Subcutaneous adipose tissue (tissue), 4 donors: ENCODE results near the gene TNNT3. TPM values are rescaled to one million over a fixed set of nuclear protein-coding genes. Genes with fewer than 3 reads are reported as not detected.

Experiments
- total RNA-seq, 4 donors: library from RNA; depleted of rRNA; stranded (reverse); fragments of >200 nt; gene quantifications; one replicate each; pipeline ENCODE4 v1.1.0, GENCODE V29; 2016
- TF ChIP-seq, protein P1 (sequence below): fragments of 450-650 bp; IDR thresholded peaks from one replicate; pipeline ENCODE4 v1.5.1; 2016; ENCODE audit warnings: low read depth, mild to moderate bottlenecking, control low read depth, antibody characterized with exemption, moderate library complexity

TNNT3 gene
- total RNA-seq, 4 donors from 2014 or later = 7.7 to 29.0 (median 10.2) TPM

DNA sequence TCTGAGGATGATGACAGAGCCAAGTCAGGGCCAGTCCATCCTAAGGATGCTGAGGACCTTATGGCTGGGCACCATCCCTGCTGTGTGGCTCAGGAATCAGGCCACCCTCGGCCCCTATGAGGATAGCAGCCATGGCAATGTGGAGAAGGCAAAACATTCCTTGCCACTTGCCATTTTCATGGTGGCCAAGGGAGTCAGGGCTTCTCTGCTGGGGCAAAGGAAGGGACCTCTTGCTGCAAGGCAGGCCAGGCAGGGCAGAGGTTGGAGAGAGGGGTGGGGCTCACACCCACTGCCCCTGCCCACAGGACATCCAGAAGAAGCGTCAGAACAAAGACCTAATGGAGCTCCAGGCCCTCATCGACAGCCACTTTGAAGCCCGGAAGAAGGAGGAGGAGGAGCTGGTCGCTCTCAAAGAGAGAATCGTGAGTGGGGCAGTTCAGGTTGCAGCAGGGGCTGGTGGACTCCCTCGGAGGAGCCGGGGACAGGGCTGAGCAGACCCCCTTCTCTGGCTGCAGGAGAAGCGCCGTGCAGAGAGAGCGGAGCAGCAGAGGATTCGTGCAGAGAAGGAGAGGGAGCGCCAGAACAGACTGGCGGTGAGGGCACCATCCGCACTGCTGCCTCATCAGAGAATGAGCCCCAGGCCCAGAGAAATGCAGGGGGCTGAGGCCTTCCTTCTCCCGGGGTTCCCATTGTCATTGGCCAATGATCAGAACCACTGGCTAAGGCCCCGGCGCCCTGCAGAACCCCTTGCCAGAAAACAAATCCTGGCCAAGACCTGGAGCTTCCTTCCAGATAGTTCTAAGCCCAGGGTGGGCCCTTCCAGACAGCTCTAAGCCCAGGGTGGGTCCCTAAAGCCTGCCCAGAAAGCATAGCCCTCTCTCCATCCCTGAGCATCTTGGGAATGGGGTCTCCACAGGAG lies 14.2 kb downstream of the TNNT3 start:
- TF ChIP-seq, protein P1, sequence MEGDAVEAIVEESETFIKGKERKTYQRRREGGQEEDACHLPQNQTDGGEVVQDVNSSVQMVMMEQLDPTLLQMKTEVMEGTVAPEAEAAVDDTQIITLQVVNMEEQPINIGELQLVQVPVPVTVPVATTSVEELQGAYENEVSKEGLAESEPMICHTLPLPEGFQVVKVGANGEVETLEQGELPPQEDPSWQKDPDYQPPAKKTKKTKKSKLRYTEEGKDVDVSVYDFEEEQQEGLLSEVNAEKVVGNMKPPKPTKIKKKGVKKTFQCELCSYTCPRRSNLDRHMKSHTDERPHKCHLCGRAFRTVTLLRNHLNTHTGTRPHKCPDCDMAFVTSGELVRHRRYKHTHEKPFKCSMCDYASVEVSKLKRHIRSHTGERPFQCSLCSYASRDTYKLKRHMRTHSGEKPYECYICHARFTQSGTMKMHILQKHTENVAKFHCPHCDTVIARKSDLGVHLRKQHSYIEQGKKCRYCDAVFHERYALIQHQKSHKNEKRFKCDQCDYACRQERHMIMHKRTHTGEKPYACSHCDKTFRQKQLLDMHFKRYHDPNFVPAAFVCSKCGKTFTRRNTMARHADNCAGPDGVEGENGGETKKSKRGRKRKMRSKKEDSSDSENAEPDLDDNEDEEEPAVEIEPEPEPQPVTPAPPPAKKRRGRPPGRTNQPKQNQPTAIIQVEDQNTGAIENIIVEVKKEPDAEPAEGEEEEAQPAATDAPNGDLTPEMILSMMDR = no peak

DNA sequence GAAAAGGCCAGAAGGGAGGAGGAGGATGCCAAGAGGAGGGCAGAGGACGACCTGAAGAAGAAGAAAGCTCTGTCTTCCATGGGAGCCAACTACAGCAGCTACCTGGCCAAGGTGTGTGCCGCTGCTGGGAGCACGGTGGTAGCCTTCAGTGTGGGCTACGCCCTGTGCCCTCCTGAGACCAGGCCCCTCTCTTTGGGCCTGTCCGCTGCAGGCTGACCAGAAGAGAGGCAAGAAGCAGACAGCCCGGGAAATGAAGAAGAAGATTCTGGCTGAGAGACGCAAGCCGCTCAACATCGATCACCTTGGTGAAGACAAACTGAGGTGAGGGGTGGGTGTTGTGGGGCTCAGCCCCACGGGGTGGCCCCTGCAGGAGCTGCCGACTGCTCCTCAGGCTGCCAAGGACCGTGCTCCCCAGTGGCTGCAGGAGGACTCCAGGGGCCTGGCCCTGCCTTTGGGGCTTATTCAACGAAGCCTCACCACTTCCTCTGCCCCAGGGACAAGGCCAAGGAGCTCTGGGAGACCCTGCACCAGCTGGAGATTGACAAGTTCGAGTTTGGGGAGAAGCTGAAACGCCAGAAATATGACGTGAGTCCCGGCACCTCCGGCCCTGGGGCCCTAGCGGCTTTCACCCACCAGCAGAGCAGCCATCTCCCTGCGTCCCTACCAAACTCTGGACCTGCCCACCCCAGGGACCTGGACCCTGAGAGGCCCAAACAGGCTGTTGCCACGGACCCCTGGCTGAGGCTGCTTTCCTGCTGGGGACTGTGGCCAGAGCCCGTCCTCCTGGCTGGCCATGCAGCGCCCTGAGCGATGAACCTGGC lies 15.0 kb downstream of the TNNT3 start:
- TF ChIP-seq, protein P1 = no peak

DNA sequence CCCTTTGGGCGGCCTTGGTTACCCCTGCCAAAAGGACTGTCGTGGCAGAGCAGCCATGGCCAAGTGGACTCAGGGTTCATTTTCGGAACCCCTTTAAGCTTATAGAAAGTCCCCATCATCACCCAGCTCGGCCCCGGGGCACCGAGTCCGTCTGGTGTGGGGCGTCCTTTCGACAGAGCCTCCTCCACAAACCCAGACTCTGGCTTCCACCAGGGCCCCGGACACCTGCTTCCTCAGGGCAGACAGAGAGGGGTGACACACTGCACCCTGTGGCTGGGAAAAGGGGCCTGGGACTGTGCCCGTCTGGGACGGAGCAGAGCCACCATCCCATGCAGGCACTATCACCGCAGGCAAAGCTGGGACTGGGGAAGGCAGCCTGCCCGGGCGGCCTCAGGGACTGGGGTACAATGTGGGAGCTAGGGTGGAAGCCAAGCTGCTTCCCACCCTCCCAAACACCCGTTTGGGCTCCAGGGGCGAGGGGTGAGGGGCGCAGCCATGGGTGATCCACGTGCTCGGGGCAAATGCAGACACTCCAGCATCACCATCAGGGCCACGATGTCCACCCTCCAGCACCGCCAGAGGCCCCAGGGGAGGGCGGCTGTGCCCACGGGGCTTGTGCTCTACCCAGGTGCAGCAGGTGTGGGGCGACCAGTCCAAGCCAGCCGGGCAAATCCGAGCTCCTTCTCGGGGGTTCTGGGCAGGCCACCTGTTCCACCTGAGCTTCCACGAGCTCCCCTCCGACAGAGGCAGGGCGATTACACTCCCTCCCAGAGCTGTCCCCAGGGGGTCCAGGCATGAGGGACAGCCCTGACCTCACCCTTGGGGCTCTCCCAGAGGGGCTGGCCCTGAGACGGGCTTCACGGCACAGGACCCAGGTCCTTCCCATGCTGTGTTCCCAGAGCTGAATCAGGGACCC lies 15.9 kb downstream of the TNNT3 start:
- TF ChIP-seq, protein P1 = no peak

DNA sequence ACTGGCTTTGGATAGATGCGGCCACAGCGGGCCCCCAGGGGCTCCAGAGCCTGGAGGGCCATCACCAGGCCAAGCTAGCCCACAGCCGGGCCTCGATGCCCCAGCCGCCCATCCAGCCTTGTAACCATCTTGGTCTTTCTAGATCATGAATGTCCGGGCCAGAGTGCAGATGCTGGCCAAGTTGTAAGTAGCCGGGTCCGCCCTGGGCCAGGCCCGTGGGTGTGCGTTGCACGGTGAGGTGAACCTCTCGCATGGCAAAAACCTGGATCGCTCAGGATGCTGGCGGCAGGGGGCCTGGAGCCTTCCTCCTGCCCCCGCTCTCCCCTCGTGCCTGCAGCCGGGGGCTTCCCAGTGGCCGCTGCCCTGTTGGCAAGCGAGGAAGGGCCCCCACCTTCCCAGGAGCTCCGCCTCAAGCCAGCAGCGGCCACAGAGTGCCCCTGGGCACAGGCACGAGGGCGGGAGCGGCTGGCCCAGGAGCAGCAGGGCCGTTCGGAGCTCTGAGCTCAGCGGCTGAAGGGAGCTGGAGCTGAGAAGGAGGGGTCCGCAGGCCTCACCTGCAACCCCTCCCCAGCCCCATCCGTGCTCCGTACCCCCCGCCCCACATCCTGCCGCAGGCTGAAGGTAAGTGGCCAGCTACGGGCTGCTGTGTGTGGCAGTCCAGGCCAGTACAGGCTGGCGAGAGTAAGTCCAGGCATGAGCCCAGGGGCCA lies 16.7 kb downstream of the TNNT3 start:
- TF ChIP-seq, protein P1 = no peak

DNA sequence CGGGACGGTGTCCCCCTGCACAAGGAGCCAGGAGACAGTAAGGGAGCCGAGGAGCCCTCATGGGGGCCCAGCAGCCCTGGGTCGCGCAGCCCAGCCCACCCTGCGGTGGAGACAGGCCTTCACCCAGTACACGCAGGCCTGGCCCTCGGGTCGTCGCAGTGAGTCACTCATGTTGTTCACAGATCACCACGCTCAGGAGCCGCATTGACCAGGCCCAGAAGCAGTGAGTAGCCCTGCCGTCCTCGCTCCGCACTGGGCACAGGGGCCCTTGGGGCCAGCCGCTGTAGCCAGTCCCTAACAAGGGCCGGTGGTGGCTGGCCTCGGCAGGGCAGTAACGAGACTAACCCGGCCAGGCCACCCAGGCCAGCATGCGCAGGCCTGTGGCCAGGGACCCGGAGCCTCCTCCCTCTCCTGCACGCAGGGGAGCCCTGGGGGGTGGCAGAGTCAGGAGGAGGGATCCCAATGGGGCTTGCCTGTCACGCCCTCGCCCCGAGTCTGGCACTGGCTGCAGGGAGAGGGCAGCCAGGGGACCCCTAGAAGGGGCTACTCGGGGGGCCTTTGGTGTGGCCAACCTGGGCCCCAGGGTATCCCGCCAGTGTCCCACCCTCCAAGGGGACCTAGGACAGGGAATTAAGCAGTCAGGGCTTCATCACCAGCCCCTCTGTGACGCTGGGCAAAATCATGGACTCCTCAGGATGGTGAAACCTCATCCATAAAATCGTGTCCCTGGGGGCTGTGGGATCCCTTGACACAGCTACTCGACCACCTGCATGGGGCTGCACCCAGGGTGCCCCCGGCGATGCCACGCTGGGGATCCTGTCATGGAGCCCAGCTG lies 17.5 kb downstream of the TNNT3 start:
- TF ChIP-seq, protein P1 = no peak
